T-helper 17 cell (primary cell): ENCODE data around the gene TMEM38B. TPM values are rescaled to one million over a fixed set of nuclear protein-coding genes. Genes with fewer than 3 reads are reported as not detected.
"Not testable (repeated sequence)": the region's sequence is repeated elsewhere in the genome, so short reads cannot be mapped to it uniquely, and the experiment has no call there.

Experiments used
- ATAC-seq: fragments of 150-1000 bp; cut with Tn5 transposase; 2 replicates; pipeline ENCODE4 v1.10.0; 2021; ENCODE audit warnings: mild to moderate bottlenecking, moderate library complexity
- DNase-seq, 3 donors: peaks; one replicate each; pipeline versions ENCODE4 v3.0.0 to v3.0.0-alpha.2; 2020 to 2021
- H3K9me3 ChIP-seq: one replicate; pipeline ENCODE4 v1.7.0; 2013; ENCODE audit warnings: low read length, mild to moderate bottlenecking; ENCODE audit not compliant: control insufficient read depth, poor library complexity, severe bottlenecking
- H3K27ac Mint-ChIP-seq: one replicate; pipeline ENCODE4 v1.8.0; 2022; ENCODE audit warnings: mild to moderate bottlenecking, moderate library complexity, mixed read lengths
- H3K27me3 Mint-ChIP-seq: one replicate; pipeline ENCODE4 v1.8.0; 2022; ENCODE audit warnings: mixed read lengths
- H3K36me3 Mint-ChIP-seq: one replicate; pipeline ENCODE4 v1.8.0; 2022; ENCODE audit warnings: low read depth, mixed read lengths
- H3K4me1 Mint-ChIP-seq: one replicate; pipeline ENCODE4 v1.8.0; 2022; ENCODE audit warnings: mild to moderate bottlenecking, mixed read lengths
- H3K4me3 Mint-ChIP-seq: one replicate; pipeline ENCODE4 v1.8.0; 2022; ENCODE audit warnings: mild to moderate bottlenecking, moderate library complexity, mixed read lengths
- total RNA-seq, 4 donors: library from RNA in 2 of 4; stranded (reverse) in 2 of 4; gene quantifications; one replicate each; pipeline ENCODE4 v1.2.3 and lab custom pipeline; 2022 to 2026

The TMEM38B gene
- total RNA-seq, 2 donors from 2014 or later, result 5.9 to 9.4 TPM

- not testable (repeated sequence) for ATAC-seq, H3K27ac Mint-ChIP-seq, H3K27me3 Mint-ChIP-seq, H3K4me1 Mint-ChIP-seq, H3K36me3 Mint-ChIP-seq, DNase-seq, H3K9me3 ChIP-seq, H3K4me3 Mint-ChIP-seq
Observed at GRCh38 chr9:105782561-105783494, 88.5 kb downstream of the TMEM38B start.

DNA sequence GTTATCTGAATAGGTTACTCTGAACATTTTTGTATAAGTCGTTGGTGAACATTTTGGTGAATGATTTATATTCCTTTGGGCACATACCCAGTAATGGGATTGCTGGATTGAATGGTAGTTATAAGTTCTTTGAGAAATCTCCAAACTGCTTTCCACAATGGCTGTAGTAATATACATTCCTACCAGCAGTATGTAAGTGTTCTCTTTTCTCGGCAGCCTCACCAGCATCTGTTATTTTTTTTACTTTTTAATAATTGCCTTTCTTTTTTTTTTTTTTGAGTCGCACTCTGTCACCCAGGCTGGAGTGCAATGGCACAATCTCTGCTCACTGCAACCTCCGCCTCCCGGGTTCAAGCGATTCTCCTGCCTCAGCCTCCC lies 89.1 kb downstream of the TMEM38B start:
- H3K27me3 Mint-ChIP-seq, DNase-seq, H3K4me3 Mint-ChIP-seq, H3K27ac Mint-ChIP-seq, H3K4me1 Mint-ChIP-seq, ATAC-seq, H3K36me3 Mint-ChIP-seq, H3K9me3 ChIP-seq: not testable (repeated sequence)

GRCh38 chr9:105786796-105787195 lies 92.5 kb downstream of the TMEM38B start:
- not testable (repeated sequence) for H3K36me3 Mint-ChIP-seq, ATAC-seq, H3K27ac Mint-ChIP-seq

DNA sequence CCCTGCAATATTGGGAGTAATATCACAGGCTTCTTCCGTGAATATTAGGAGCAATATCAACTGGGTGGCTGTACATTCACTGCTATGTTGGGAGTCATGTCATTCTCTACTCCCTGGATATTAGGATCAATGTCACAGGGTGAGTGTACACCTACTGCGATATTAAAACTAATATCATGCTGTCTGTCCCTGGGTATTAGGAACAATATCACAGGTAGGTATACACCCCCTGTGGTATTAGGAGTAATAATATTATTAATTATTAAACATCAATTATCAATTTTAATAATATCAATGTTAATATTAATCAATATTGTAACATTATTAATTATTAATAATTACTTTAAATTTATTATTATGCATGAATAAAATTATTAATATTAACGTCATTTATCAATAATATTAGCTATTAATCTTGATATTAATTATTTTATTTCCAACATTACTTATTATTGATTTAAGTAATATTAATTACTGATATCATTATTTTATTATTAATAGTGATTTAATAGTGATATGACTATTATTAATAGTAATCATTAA lies 121.9 kb downstream of the TMEM38B start:
- Mint-ChIP-seq H3K4me1 (no peaks in the 10 kb centered on the region), H3K27me3 (no peaks in the 10 kb centered on the region), H3K4me3 (no peak overlapping the region), H3K36me3 (no peaks in the 10 kb centered on the region), H3K27ac (no peak overlapping the region)
- no peak for ATAC-seq
- no peak for DNase-seq
- no peaks in the 10 kb centered on the region for H3K9me3 ChIP-seq

More at GRCh38 chr9:105786796-105787195, 92.5 kb downstream of the TMEM38B start:
- H3K27me3 Mint-ChIP-seq, H3K9me3 ChIP-seq, H3K4me1 Mint-ChIP-seq, DNase-seq, H3K4me3 Mint-ChIP-seq: not testable (repeated sequence)

GRCh38 chr9:105816981-105817380 lies 122.6 kb downstream of the TMEM38B start:
- Mint-ChIP-seq H3K36me3 (no peaks in the 10 kb centered on the region), H3K4me3 (no peak overlapping the region)
- DNase-seq, result no peak

GRCh38 chr9:105818903-105819302 lies 124.6 kb downstream of the TMEM38B start:
- no peak for ATAC-seq
- Mint-ChIP-seq H3K4me3 (no peak overlapping the region), H3K27ac (no peak overlapping the region)

More at GRCh38 chr9:105816981-105817380, 122.6 kb downstream of the TMEM38B start:
- ATAC-seq, result no peak
- H3K27ac Mint-ChIP-seq, result no peak overlapping the region
- H3K4me1 Mint-ChIP-seq, result no peaks in the 10 kb centered on the region
- H3K9me3 ChIP-seq, result no peaks in the 10 kb centered on the region
- H3K27me3 Mint-ChIP-seq, result no peaks in the 10 kb centered on the region

DNA sequence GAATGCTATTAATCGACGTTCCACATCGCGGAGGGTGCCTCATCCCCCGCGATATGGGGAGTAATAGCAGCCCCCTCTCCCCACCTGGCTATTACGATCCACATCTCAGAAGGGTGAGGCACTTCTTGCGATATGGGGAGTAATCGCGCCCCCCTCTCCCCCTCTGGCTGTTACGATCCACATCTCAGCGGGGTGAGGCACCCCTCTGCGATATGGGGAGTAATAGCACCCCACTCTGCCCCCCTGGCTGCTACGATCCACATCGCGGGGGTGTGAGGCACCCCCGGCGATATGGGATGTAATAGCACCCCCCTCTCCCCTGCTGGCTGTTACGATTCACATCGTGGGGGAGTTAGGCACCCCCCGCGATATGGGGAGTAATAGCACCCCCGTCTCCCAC lies 128.5 kb downstream of the TMEM38B start:
- Mint-ChIP-seq H3K27ac (no peak overlapping the region), H3K4me1 (no peaks in the 10 kb centered on the region), H3K27me3 (no peaks in the 10 kb centered on the region), H3K4me3 (no peak overlapping the region), H3K36me3 (no peaks in the 10 kb centered on the region)
- no peaks in the 10 kb centered on the region for H3K9me3 ChIP-seq
- no peak for DNase-seq
- no peak for ATAC-seq

More at GRCh38 chr9:105818903-105819302, 124.6 kb downstream of the TMEM38B start:
- no peaks in the 10 kb centered on the region for H3K4me1 Mint-ChIP-seq
- no peaks in the 10 kb centered on the region for H3K9me3 ChIP-seq
- no peaks in the 10 kb centered on the region for H3K27me3 Mint-ChIP-seq
- H3K36me3 Mint-ChIP-seq, result no peaks in the 10 kb centered on the region
- DNase-seq, result no peak

Other genes starting within 250 kb of the TMEM38B start
- gene FSD1L, start 246.5 kb upstream of the TMEM38B start, total RNA-seq, result 1 to 10 TPM; 3.2 TPM
- 1 to 10 TPM; 9.2 to 9.3 TPM for gene FKTN, start 136.4 kb upstream of the TMEM38B start, total RNA-seq
- not detected for gene TAL2, start 32.1 kb upstream of the TMEM38B start, total RNA-seq